Heart right ventricle (tissue), 16 donors: ENCODE measurements around the gene STK24. TPM values are rescaled to one million over a fixed set of nuclear protein-coding genes. Genes with fewer than 3 reads are reported as not detected.

ENCODE experiments used
- ATAC-seq, 8 donors: fragments of 200-7000 bp; cut with Tn5 transposase; one replicate each; pipeline ENCODE4 v1.9.1; 2020; ENCODE audit warnings: mild to moderate bottlenecking in 8 of 8, moderate library complexity in 8 of 8, moderate number of reproducible peaks in 1 of 8
- DNase-seq, 2 donors: peaks; one replicate each; pipeline ENCODE4 v3.0.0-alpha.2; 2020
- H3K27ac ChIP-seq, 10 donors: fragments of 200-600 bp; sonication (generic) in 2 of 10; one replicate each; pipeline versions ENCODE4 v1.5.0 to v1.8.0; 2020 to 2022; ENCODE audit warnings: mild to moderate bottlenecking in 3 of 10
- H3K27me3 ChIP-seq, 7 donors: fragments of 200-600 bp; one replicate each; pipeline ENCODE4 v1.8.0; 2021 to 2022; ENCODE audit warnings: mild to moderate bottlenecking in 2 of 7
- H3K36me3 ChIP-seq, 9 donors: fragments of 200-600 bp; sonication (generic) in 1 of 9; one replicate each; pipeline versions ENCODE4 v1.5.0 to v1.8.0; 2020 to 2022; ENCODE audit warnings: mild to moderate bottlenecking in 2 of 9
- H3K4me1 ChIP-seq, 9 donors: fragments of 200-600 bp; sonication (generic) in 1 of 9; one replicate each; pipeline versions ENCODE4 v1.5.0 to v1.8.0; 2020 to 2022; ENCODE audit warnings: mild to moderate bottlenecking in 4 of 9
- H3K4me3 ChIP-seq, 10 donors: fragments of 200-600 bp; sonication (generic) in 2 of 10; one replicate each; pipeline versions ENCODE4 v1.5.0 to v1.8.0; 2020 to 2022; ENCODE audit warnings: mild to moderate bottlenecking in 7 of 10, moderate library complexity in 2 of 10
- H3K9me3 ChIP-seq, 11 donors: fragments of 200-600 bp in 10 of 11; sonication (generic) in 2 of 11; one replicate each; pipeline versions ENCODE4 v1.5.0 to v1.8.0; 2013 to 2022; ENCODE audit warnings: mild to moderate bottlenecking in 2 of 11, control low read depth in 1 of 11, moderate library complexity in 1 of 11
- CTCF ChIP-seq, 9 donors: fragments of 200-600 bp; sonication (generic) in 2 of 9; IDR thresholded peaks; one replicate each; pipeline versions ENCODE4 v1.5.0 to v1.8.0; 2021 to 2022; ENCODE audit warnings: antibody characterized with exemption in 9 of 9, mild to moderate bottlenecking in 5 of 9, moderate library complexity in 1 of 9
- WGBS, 2 donors: extraction: QIAGEN DNeasy Blood & Tissue Kit; methylation state at CpG; one replicate each; pipeline ENCODE4 v1.1.7; 2013; ENCODE audit warnings: inconsistent platforms in 1 of 2; 5-methylcytosine and 5-hydroxymethylcytosine counted together
- intact Hi-C, 10 donors: fragments of 100-400 bp; cut with DNase I; formaldehyde crosslinking; loops; one replicate each; pipeline versions ENCODE4 v1.11.1 to v1.14.2; 2022
- polyA plus RNA-seq, 2 donors: library from polyadenylated mRNA; stranded (reverse); fragments of 200-250 nt; gene quantifications; one replicate each; pipeline ENCODE4 v1.2.3, GENCODE V29; 2013
- total RNA-seq, 10 donors: library from RNA; stranded (reverse); fragmentation: NEBNext Ultra II Directional in 3 of 10; extraction: Animal tissue kit (Norgen Biotek cat#: 25700) in 3 of 10; gene quantifications; one replicate each; pipeline versions ENCODE4 v1.2.1 to v1.2.4, GENCODE V29; 2021 to 2023
- donor health status: Arrhythmogenic right ventricular cardiomyopathy.
- donor health status: ischemic (EF 13 %, LVEDD 7.1; RV severe dilation, severe dysfunction).
- donor health status: healthy with polysubstance abuse.
- donor health status: DM: no; HTN: yes; CAD: no.
- donor health status: DM: no; HTN: no; CAD: no.
- donor health status: ischemic (EF 25% LVEDD 6.9; RV normal size, moderate dysfunction).
- donor health status: ischemic (EF 25% LVEDD 5.7; RV mildly dilated, moderate dysfunction).
- donor health status: healthy.
- donor health status: DM: yes; HTN: yes; CAD: no.
- donor health status: Ischemic cardiomyopathy.
- donor health status: ischemic (EF 35%, LVEDD 5.7; RV mildly dilated, moderate dysfunction).
- donor health status: nonischemic (EF 11% LVEDD 7.7; RV severe dilation, severe dysfunction).
- donor health status: DM: yes; HTN: yes; CAD: no.
- donor health status: PGD.
- donor health status: ischemic (EF 29% LVEDD 5.4; RV normal size, mild dysfunction).
- donor health status: nonischemic (EF 23%, LVEDD 6.1; RV moderate dilation, normal function).

Gene STK24
- total and polyA plus RNA-seq, 12 donors: 20.8 to 72.9 (median 61.5) TPM

DNA sequence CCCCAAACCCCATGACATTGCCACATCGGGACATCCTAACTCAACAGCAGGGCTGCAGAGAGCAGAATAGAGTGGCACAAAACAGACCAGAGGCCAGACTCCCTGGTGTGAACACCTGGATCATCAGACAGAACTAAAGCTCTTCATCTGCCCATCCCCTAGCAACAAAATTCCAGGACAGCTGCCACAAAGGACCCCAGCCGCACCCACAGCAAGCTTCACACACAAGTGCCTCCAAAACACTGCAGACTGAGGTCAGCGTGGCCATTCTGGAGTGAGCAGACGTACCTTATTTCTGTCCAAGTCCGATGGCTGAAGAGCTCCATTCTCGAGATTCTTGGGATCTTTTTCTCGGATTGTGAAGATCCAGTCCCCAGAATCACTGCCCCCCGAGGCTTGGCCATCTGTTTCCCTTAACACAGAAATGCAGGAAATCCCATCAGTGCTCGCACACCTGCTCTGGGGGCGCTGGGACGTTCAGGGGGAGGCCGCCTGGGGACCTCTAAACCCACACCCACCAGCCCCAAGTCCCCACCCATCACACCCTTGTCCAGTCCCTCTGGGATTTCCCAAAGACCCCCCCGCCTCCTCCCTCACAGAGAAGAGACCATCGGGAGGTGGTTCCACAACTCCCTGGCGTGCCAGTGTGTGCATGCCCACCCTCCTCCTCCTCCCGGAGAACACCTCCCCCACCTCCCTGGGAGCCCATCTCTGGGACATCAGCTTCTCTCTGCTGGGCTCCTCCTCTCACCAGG is 115.2 kb downstream of the STK24 start:
- 84 to 87% methylated on average over 16 of the region's 16 CpGs for WGBS, 2 donors
- Histone ChIP-seq H3K27me3 (no peaks in the 10 kb centered on the region), H3K27ac (no peak overlapping the region), H3K36me3 (peaks cover 0 to 98% (median 23%) of the 10 kb centered on the region in 9 donors), H3K9me3 (no peaks in the 10 kb centered on the region), H3K4me3 (no peak overlapping the region), H3K4me1 (peaks cover 0 to 35% (median 17%) of the 10 kb centered on the region in 9 donors)
- TF ChIP-seq CTCF (IDR thresholded peaks at IDR 0.05): no peak
- ATAC-seq (no peak), DNase-seq (no peak)
- intact Hi-C loops: no loop called here

- ATAC-seq: no peak
- whole genome bisulfite sequencing, 2 donors: 76 to 83% methylated on average over 13 of the region's 13 CpGs
- Histone ChIP-seq H3K9me3 (no peaks in the 10 kb centered on the region), H3K4me3 (no peak overlapping the region), H3K27ac (no peak overlapping the region), H3K4me1 (peaks cover 0 to 33% (median 14%) of the 10 kb centered on the region in 9 donors), H3K36me3 (peaks cover 0 to 98% (median 31%) of the 10 kb centered on the region in 9 donors), H3K27me3 (no peaks in the 10 kb centered on the region)
- no peak for DNase-seq
- no peak for TF ChIP-seq CTCF (IDR thresholded peaks at IDR 0.05)
- intact Hi-C loops: no loop called here
Measured at GRCh38 chr13:98460516-98460915, 116.4 kb downstream of the STK24 start.

GRCh38 chr13:98459721-98460370 is 117.1 kb downstream of the STK24 start:
- DNase-seq (no peak), ATAC-seq (no peak)
- H3K36me3 ChIP-seq: peaks cover 0 to 98% (median 31%) of the 10 kb centered on the region in 9 donors
- peaks cover 2 to 33% (median 16%) of the 10 kb centered on the region in 9 donors for H3K4me1 ChIP-seq
- WGBS, 2 donors: 90% methylated on average over 13 of the region's 13 CpGs
- no peaks in the 10 kb centered on the region for H3K27me3 ChIP-seq
- H3K27ac ChIP-seq: no peak overlapping the region
- TF ChIP-seq CTCF (IDR thresholded peaks at IDR 0.05): no peak
- H3K9me3 ChIP-seq: no peaks in the 10 kb centered on the region
- intact Hi-C loops: loop anchor here in 3 of 10 donors (10.0 kb wide), 2 partner anchors 375 to 385 kb away; no protein-coding TSS in a partner anchor
- no peak overlapping the region for H3K4me3 ChIP-seq

GRCh38 chr13:98459171-98459681 is 117.7 kb downstream of the STK24 start:
- WGBS, 2 donors: 94 to 95% methylated on average over 18 of the region's 18 CpGs
- H3K9me3 ChIP-seq: no peaks in the 10 kb centered on the region
- intact Hi-C loops: loop anchor here in 3 of 10 donors (10.0 kb wide), 2 partner anchors 376 to 386 kb away; no protein-coding TSS in a partner anchor
- ATAC-seq: no peak
- H3K36me3 ChIP-seq: peaks cover 0 to 97% (median 31%) of the 10 kb centered on the region in 9 donors
- H3K4me3 ChIP-seq: no peak overlapping the region
- no peaks in the 10 kb centered on the region for H3K27me3 ChIP-seq
- H3K4me1 ChIP-seq: peaks cover 6 to 38% (median 22%) of the 10 kb centered on the region in 9 donors
- no peak overlapping the region for H3K27ac ChIP-seq
- no peak for TF ChIP-seq CTCF (IDR thresholded peaks at IDR 0.05)
- DNase-seq: no peak
